Uterus (tissue), 4 donors: ENCODE results near the gene TMEM120B. TPM values are rescaled to one million over a fixed set of nuclear protein-coding genes. Genes with fewer than 3 reads are reported as not detected.
A peak's percentile ranks its signal among the peaks of the same experiment; 100 is the strongest.

ENCODE experiments used
- DNase-seq, 2 donors: peaks; one replicate each; pipeline ENCODE4 v3.0.0-alpha.2; 2019 to 2020
- H3K27ac ChIP-seq, 2 donors: fragments of 200-600 bp; sonication (generic); 1 replicate in 1 of 2; 2 replicates in 1 of 2; pipeline ENCODE4 v1.5.1; 2016 to 2018
- H3K27me3 ChIP-seq, 2 donors: fragments of 200-600 bp; sonication (generic); one replicate each; pipeline ENCODE4 v1.5.1; 2018 to 2019; ENCODE audit warnings: control low read depth in 1 of 2
- H3K36me3 ChIP-seq, 2 donors: fragments of 200-600 bp; sonication (generic); one replicate each; pipeline ENCODE4 v1.5.1; 2019; ENCODE audit warnings: control low read depth in 1 of 2
- H3K4me1 ChIP-seq, 2 donors: fragments of 200-600 bp; sonication (generic); one replicate each; pipeline ENCODE4 v1.5.1; 2018 to 2019; ENCODE audit warnings: control low read depth in 1 of 2
- H3K4me3 ChIP-seq, 2 donors: fragments of 200-600 bp; sonication (generic); 1 replicate in 1 of 2; 2 replicates in 1 of 2; pipeline ENCODE4 v1.5.1; 2018 to 2019; ENCODE audit warnings: mild to moderate bottlenecking in 1 of 2
- H3K9me3 ChIP-seq, 2 donors: fragments of 200-600 bp; sonication (generic); one replicate each; pipeline ENCODE4 v1.5.1; 2019; ENCODE audit warnings: control low read depth in 1 of 2
- POLR2A ChIP-seq, 2 donors: fragments of 450-650 bp; IDR thresholded peaks; one replicate each; pipeline ENCODE4 v1.6.1; 2016; ENCODE audit warnings: antibody characterized with exemption in 2 of 2, mild to moderate bottlenecking in 1 of 2, moderate library complexity in 1 of 2
- intact Hi-C: fragments of 100-400 bp; cut with DNase I; formaldehyde crosslinking; loops from one replicate; pipeline ENCODE4 v1.15.1; 2023; ENCODE audit warnings: low total_unique reads
- total RNA-seq, 4 donors: library from RNA; depleted of rRNA in 3 of 4; stranded (reverse); fragments of >200 nt in 3 of 4; gene quantifications; one replicate each; pipeline versions ENCODE4 v1.1.0 to v1.2.4, GENCODE V29; 2014 to 2023
- TF ChIP-seq, protein P1 (sequence below), 4 experiments: fragments of 200-600 bp in 2 of 4; fragments of 450-650 bp in 2 of 4; sonication (generic) in 2 of 4; IDR thresholded peaks; one replicate each; pipeline ENCODE4 v1.5.1; 2016 to 2019; ENCODE audit warnings: antibody characterized with exemption in 4 of 4, mild to moderate bottlenecking in 2 of 4, moderate library complexity in 1 of 4
- donor health status: DM: yes; HTN: yes; CAD: no.

TMEM120B gene
- total RNA-seq, 4 donors from 2014 or later: 1.0 to 35.2 (median 19.6) TPM

DNA sequence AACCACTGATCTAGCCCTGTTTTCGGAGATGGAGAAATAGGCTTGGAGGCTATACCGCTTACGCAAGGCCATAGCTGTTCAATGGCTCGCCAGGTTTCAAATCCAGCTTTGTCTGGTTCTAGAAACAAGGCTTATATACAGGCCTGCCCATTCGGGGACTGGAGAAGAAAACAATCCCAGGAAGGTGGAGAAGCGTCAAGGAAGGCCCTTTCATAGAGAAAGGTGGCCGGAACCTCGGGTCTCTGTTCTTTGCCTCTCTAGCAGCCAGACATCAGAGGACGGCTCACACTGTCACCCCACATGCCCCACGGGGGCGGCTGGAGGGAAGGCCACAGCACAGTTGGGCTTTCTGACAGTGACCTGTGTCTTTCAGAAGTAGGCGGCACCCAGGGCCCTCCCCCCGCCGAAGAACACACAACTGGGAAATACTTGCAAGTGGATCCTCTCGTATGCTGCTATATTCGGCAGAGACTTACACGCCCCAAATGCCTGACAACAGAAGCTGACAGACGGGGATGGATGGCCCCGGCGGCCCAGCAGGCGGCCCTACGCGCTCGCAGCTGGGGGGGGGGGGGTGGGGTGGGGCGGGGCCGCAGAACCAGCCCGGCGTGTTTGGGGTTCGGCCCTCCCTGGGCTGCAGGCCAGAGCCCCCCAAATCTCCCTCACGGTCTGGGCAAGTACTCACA lies 86.7 kb downstream of the TMEM120B start:
- Histone ChIP-seq H3K27me3 (no peaks in the 10 kb centered on the region), H3K27ac (peak overlapping the region; percentile 100), H3K36me3 (no peaks in the 10 kb centered on the region), H3K4me1 (peaks cover 33 to 41% of the 10 kb centered on the region in 2 donors), H3K9me3 (no peaks in the 10 kb centered on the region), H3K4me3 (peak overlapping the region; percentile 79 to 85)
- intact Hi-C loops: no loop called here
- peak; percentile 77 to 81 for DNase-seq
- peak in 1 of 2 donors; percentile 8 for TF ChIP-seq POLR2A (IDR thresholded peaks at IDR 0.05)
- TF ChIP-seq, protein P1, sequence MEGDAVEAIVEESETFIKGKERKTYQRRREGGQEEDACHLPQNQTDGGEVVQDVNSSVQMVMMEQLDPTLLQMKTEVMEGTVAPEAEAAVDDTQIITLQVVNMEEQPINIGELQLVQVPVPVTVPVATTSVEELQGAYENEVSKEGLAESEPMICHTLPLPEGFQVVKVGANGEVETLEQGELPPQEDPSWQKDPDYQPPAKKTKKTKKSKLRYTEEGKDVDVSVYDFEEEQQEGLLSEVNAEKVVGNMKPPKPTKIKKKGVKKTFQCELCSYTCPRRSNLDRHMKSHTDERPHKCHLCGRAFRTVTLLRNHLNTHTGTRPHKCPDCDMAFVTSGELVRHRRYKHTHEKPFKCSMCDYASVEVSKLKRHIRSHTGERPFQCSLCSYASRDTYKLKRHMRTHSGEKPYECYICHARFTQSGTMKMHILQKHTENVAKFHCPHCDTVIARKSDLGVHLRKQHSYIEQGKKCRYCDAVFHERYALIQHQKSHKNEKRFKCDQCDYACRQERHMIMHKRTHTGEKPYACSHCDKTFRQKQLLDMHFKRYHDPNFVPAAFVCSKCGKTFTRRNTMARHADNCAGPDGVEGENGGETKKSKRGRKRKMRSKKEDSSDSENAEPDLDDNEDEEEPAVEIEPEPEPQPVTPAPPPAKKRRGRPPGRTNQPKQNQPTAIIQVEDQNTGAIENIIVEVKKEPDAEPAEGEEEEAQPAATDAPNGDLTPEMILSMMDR (IDR thresholded peaks at IDR 0.05): no peak

DNA sequence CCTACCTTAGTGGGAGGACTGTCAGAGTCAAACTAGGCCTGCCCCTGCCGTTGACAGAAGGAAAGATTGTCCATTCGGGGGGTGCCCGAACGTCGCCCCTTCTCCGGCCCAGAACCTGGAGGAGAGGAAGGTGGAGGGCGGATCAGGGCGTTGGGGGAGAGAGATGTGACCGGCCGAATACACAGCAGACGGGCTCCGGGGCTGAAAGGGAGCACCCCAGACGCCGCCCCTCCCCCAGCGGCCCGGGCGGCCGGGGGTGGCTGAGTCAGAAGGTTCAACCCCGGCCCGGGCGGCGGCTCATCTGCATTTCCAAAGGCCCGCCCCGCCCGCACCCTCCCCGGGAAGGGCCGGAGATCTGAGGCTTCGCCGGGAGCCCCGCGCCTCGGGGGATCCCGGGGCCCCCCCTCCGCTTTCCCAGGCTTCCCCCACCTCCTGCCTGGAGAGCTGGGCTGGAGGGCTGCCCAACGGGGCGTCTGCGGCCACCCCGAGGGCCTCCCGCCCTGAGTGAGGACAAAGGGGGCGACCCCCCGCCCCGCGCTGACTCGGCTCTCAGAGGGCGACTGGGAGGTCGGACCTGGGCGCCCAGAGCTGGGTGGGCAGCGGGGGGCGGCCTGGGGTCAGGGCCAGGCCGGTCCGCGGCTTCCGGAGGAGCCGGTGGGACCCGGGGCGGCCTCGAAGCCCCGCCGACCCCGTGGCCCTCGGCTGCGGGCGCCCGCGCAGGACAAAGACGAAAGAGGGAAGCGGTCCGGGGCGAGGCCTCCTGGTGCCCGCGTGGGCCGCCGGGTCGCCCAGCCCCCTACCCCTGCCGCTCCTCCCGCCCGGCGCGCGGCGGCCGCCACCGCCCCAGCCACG lies 87.5 kb downstream of the TMEM120B start:
- no peaks in the 10 kb centered on the region for H3K9me3 ChIP-seq
- H3K27me3 ChIP-seq: no peaks in the 10 kb centered on the region
- intact Hi-C loops: no loop called here
- peaks cover 32 to 33% of the 10 kb centered on the region in 2 donors for H3K4me1 ChIP-seq
- peak; percentile 94 to 95 for DNase-seq
- peak overlapping the region; percentile 100 for H3K27ac ChIP-seq
- peak; percentile 51 to 86 for TF ChIP-seq POLR2A (IDR thresholded peaks at IDR 0.05)
- TF ChIP-seq, protein P1 (IDR thresholded peaks at IDR 0.05): no peak
- H3K4me3 ChIP-seq: peak overlapping the region; percentile 79 to 85
- no peaks in the 10 kb centered on the region for H3K36me3 ChIP-seq

DNA sequence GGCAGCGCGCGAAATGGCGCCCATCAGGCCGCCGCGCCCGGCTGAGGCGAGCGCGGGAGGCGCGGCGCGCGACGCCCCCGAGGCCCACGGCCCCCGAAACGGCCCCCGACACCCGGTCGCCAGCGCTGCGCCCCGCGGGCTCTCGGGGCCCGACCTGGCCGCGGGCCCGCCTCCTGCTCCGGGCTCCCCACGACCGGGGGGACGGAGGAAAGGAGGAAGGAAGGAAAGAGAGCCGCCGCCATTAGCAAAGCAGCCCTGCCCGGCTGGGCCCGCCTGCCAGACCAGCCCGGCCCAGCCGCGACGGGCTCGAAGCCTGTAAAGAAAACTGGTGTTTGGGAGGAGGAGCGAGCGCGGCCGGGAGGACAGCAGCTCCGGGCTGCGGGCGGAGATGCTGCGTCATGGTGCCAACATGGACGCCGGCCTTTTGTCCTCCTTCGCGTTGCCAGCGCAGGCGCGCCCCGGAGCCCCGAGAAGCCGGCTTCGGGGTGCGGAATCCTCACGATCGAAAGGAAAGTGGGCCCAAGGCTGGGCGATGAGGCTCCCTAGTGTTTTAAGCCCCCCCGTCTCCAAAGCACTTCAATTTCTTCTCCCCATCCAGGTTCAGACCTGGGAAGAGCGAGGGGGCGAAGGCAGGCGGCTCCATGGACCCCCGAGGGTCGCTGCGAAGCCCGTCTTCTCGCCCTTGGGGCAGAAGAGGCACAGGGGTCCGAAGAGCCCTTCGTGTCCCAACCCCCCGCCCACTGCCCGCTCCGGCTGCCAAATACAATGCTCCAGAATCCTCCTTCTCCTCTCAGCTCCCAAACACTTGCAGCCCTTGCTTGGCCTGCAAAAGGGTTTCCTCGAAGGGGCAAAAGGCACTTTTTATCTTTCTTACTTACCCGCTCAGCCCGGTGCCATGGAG lies 88.4 kb downstream of the TMEM120B start:
- Histone ChIP-seq H3K4me3 (peak overlapping the region; percentile 79 to 85), H3K36me3 (no peaks in the 10 kb centered on the region), H3K4me1 (peaks cover 23 to 30% of the 10 kb centered on the region in 2 donors), H3K27me3 (no peaks in the 10 kb centered on the region), H3K9me3 (no peaks in the 10 kb centered on the region), H3K27ac (peak overlapping the region; percentile 100)
- TF ChIP-seq POLR2A (IDR thresholded peaks at IDR 0.05): peak; percentile 37 to 68
- TF ChIP-seq, protein P1 (IDR thresholded peaks at IDR 0.05): no peak
- intact Hi-C loops: no loop called here
- peak; percentile 75 to 76 for DNase-seq

DNA sequence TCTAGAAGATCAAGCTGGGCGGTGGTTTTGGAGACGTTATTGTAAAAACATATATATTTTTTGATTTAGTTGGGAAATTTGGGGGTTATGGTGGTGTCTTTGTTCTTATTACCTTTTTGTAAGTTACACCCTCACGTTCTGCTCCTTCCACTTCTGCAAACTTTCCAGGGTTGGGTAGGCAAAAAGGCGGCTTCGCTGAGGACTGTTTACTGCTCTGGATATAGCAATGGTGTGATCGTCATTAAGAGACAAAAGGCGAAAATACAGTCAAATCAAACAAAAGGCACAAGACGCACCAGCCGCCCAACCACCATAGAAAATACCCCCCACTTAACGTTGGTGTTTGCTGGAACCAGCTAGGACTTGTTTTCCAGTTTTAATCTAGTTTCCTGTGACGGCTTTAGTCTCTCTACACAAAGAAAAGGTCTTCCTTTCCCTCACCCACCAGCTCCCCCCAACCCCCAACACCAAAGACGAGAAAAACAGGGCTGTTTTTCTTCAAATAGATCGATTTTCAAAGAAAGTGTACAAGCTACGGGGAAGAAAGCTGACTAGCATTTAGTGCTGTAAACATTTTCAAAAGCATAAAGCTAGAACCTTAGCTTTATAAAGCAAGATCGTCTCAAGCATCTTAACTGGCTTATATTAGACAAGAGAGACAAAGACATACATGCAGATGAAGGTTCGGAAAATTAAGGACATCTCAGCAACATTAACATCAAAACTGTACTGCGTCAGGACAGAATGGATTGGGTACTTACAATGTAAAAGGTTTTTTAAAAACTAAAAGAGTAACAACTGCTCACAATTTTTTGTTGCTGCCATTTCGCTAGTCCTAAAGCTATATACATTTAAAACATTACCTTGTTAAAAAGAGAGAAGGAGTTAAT lies 89.3 kb downstream of the TMEM120B start:
- intact Hi-C loops: no loop called here

More for the DNA sequence above, 89.3 kb downstream of the TMEM120B start:
- H3K27me3 ChIP-seq: no peaks in the 10 kb centered on the region
- peak overlapping the region; percentile 100 for H3K27ac ChIP-seq
- H3K36me3 ChIP-seq: no peaks in the 10 kb centered on the region
- peaks cover 16 to 32% of the 10 kb centered on the region in 2 donors for H3K4me1 ChIP-seq
- H3K4me3 ChIP-seq: peak overlapping the region; percentile 79 to 85
- TF ChIP-seq POLR2A (IDR thresholded peaks at IDR 0.05): peak in 1 of 2 donors; percentile 7
- TF ChIP-seq, protein P1 (IDR thresholded peaks at IDR 0.05): no peak
- no peak for DNase-seq
- H3K9me3 ChIP-seq: no peaks in the 10 kb centered on the region
